K562 (cell line): Measurements from ENCODE around the gene BGN. TPM values are rescaled to one million over a fixed set of nuclear protein-coding genes. Genes with fewer than 3 reads are reported as not detected.

ENCODE experiments used
- ATAC-seq: fragments of 200-7000 bp; cut with Tn5 transposase; 3 replicates; pipeline ENCODE4 v1.9.1; 2020; ENCODE audit warnings: moderate library complexity
- BruUV-seq: library from RNA; stranded (reverse); fragments of 400-500 nt; replicated peaks from 2 replicates; lab custom pipeline; 2021; lab: Mats Ljungman, UMichigan
- CTCF ChIA-PET: fragments of 300-600 bp; formaldehyde crosslinking; extraction: SDS; loops from one replicate; lab custom pipeline; 2021; ENCODE audit warnings: low intra/inter-chr PET ratio; lab: Yijun Ruan, JAX
- POLR2A ChIA-PET: fragments of 300-600, 350-650 bp; sonication (Branson Sonifier 250); formaldehyde crosslinking; extraction: SDS; loops from one replicate; lab custom pipeline; 2021; ENCODE audit warnings: antibody characterized with exemption, inconsistent platforms; lab: Yijun Ruan, JAX
- DNase-seq, 4 experiments: peaks; one replicate each; pipeline versions ENCODE4 v3.0.0 to v3.0.0-alpha.2; 2011 to 2018; ENCODE audit warnings: low spot score in 3 of 4, mixed read lengths in 3 of 4; ENCODE audit errors: extremely low read depth in 1 of 4
- FAIRE-seq: peaks from 2 replicates; lab custom pipeline; 2011; peaks lifted over from hg19 to GRCh38; lab: Jason Lieb, UNC
- H2AFZ ChIP-seq: 2 replicates; pipeline ENCODE4 v1.6.0; 2011; ENCODE audit warnings: low read depth, low read length, control low read depth, inconsistent platforms
- H3K27ac ChIP-seq: fragments of 200-600 bp; 3 replicates; pipeline ENCODE4 v1.8.0; 2011; ENCODE audit warnings: low read depth, mild to moderate bottlenecking, control low read depth, inconsistent platforms, low read length, moderate library complexity, mixed read lengths; ENCODE audit errors: extremely low read depth
- H3K27me3 ChIP-seq, 2 experiments: fragments of 300-600 bp in 1 of 2; 2 replicates in 1 of 2; 3 replicates in 1 of 2; pipeline versions ENCODE4 v1.6.0 to v1.8.0; 2011; ENCODE audit warnings: inconsistent platforms in 2 of 2, low read length in 2 of 2, mild to moderate bottlenecking in 1 of 2, mixed read lengths in 1 of 2, moderate library complexity in 1 of 2; ENCODE audit not compliant: control insufficient read depth in 2 of 2, insufficient read depth in 2 of 2
- H3K36me3 ChIP-seq: fragments of 300-600 bp; 3 replicates; pipeline ENCODE4 v1.8.0; 2011; ENCODE audit warnings: mild to moderate bottlenecking, low read length, inconsistent platforms; ENCODE audit not compliant: control insufficient read depth, insufficient read depth
- H3K4me1 ChIP-seq, 2 experiments: fragments of 200-600 bp in 1 of 2; replicated peaks in 1 of 2; 2 replicates in 1 of 2; 3 replicates in 1 of 2; pipeline versions ENCODE4 v1.5.1 to v1.8.0; 2011; ENCODE audit warnings: inconsistent platforms in 2 of 2, low read length in 2 of 2, mild to moderate bottlenecking in 1 of 2, mixed read lengths in 1 of 2, moderate library complexity in 1 of 2; ENCODE audit not compliant: control insufficient read depth in 2 of 2, insufficient read depth in 2 of 2
- H3K4me2 ChIP-seq: 2 replicates; pipeline ENCODE4 v1.6.1; 2011; ENCODE audit warnings: low read length, control low read depth, inconsistent platforms, mixed read lengths; ENCODE audit not compliant: insufficient read depth
- H3K4me3 ChIP-seq: fragments of 200-600 bp; sonication (generic), shearing (Covaris generic); 2 replicates; pipeline ENCODE4 v1.5.1; 2016; ENCODE audit warnings: control low read depth, inconsistent platforms
- H3K79me2 ChIP-seq: fragments of 200-600 bp; 3 replicates; pipeline ENCODE4 v1.8.0; 2011; ENCODE audit warnings: low read length, inconsistent platforms; ENCODE audit not compliant: control insufficient read depth, insufficient read depth
- H3K9ac ChIP-seq, 2 experiments: 2 replicates each; pipeline versions ENCODE4 v1.6.0 to v1.6.1; 2011; ENCODE audit warnings: low read depth in 2 of 2, low read length in 2 of 2, control low read depth in 1 of 2, inconsistent platforms in 1 of 2, mild to moderate bottlenecking in 1 of 2, mixed read lengths in 1 of 2; ENCODE audit not compliant: insufficient read depth in 1 of 2
- H3K9me1 ChIP-seq: one replicate; pipeline ENCODE4 v1.6.0; 2011; ENCODE audit warnings: inconsistent platforms, mild to moderate bottlenecking, low read length, moderate library complexity; ENCODE audit not compliant: control insufficient read depth, insufficient read depth
- H3K9me3 ChIP-seq: replicated peaks from 2 replicates; pipeline ENCODE4 v1.5.1; 2011; ENCODE audit warnings: low read depth, low read length, inconsistent platforms; ENCODE audit not compliant: control insufficient read depth, insufficient read depth
- H4K20me1 ChIP-seq: replicated peaks from 2 replicates; pipeline ENCODE4 v1.6.1; 2011; ENCODE audit warnings: low read length, inconsistent platforms, mixed read lengths; ENCODE audit not compliant: control insufficient read depth, insufficient read depth
- ATF7 ChIP-seq: fragments of 450-650 bp; IDR thresholded peaks from 2 replicates; pipeline ENCODE4 v1.7.1; 2014; ENCODE audit warnings: mild to moderate bottlenecking, moderate library complexity
- CREB1 ChIP-seq, 2 experiments: sonication (generic) in 1 of 2; formaldehyde crosslinking in 1 of 2; IDR thresholded peaks; 2 replicates each; pipeline versions ENCODE4 v1.6.1 to v1.8.0; 2012 to 2022; ENCODE audit warnings: inconsistent platforms in 1 of 2, mild to moderate bottlenecking in 1 of 2, missing genetic modification reagents in 1 of 2, moderate library complexity in 1 of 2
- CREM ChIP-seq: IDR thresholded peaks from 2 replicates; pipeline ENCODE4 v1.6.1; 2014; ENCODE audit warnings: antibody characterized with exemption, low read depth
- CTCF ChIP-seq, 3 experiments: IDR thresholded peaks in 2 of 3; conservative IDR thresholded peaks in 1 of 3; 2 replicates each; pipeline ENCODE4 v1.5.1; 2011 to 2012; ENCODE audit warnings: low read length in 3 of 3, mild to moderate bottlenecking in 3 of 3, control low read depth in 2 of 3, improper control_type of control experiment in 1 of 3, inconsistent platforms in 1 of 3, low read depth in 1 of 3, mixed read lengths in 1 of 3, moderate library complexity in 1 of 3; ENCODE audit not compliant: insufficient read depth in 2 of 3
- HMBOX1 ChIP-seq: sonication (generic); IDR thresholded peaks from 2 replicates; pipeline ENCODE4 v1.6.1; 2016
- HMGN3 ChIP-seq: IDR thresholded peaks from 2 replicates; pipeline ENCODE4 v1.6.1; 2011; ENCODE audit warnings: borderline replicate concordance, low read depth, mild to moderate bottlenecking, mixed read lengths, low read length; ENCODE audit not compliant: insufficient read length; ENCODE audit errors: extremely low read depth
- MAZ ChIP-seq, 2 experiments: fragments of 450-650 bp in 1 of 2; sonication (generic) in 1 of 2; formaldehyde crosslinking; IDR thresholded peaks in 1 of 2; conservative IDR thresholded peaks in 1 of 2; 2 replicates each; pipeline versions ENCODE4 v1.4.0 to v1.5.0; 2020; ENCODE audit warnings: mild to moderate bottlenecking in 1 of 2, missing genetic modification reagents in 1 of 2
- NR2C1 ChIP-seq, 2 experiments: fragments of 450-650 bp; IDR thresholded peaks; 2 replicates each; pipeline ENCODE4 v1.6.1; 2017; ENCODE audit warnings: mild to moderate bottlenecking in 2 of 2, antibody characterized with exemption in 1 of 2, inconsistent platforms in 1 of 2, missing compliant biosample characterization in 1 of 2, missing genetic modification characterization in 1 of 2
- RAD21 ChIP-seq, 2 experiments: fragments of 250-450 bp in 1 of 2; fragments of 450-650 bp in 1 of 2; sonication (Bioruptor Pico) in 1 of 2; formaldehyde crosslinking in 1 of 2; IDR thresholded peaks in 1 of 2; conservative IDR thresholded peaks in 1 of 2; 2 replicates each; pipeline versions ENCODE4 v1.4.0 to v1.8.0; 2020 to 2022; ENCODE audit warnings: mild to moderate bottlenecking in 2 of 2, moderate library complexity in 1 of 2
- RB1 ChIP-seq: fragments of 450-650 bp; IDR thresholded peaks from 2 replicates; pipeline ENCODE4 v1.6.1; 2017; ENCODE audit warnings: low read depth, mild to moderate bottlenecking
- RBFOX2 ChIP-seq: fragments of 200-400 bp; formaldehyde crosslinking; IDR thresholded peaks from 2 replicates; pipeline ENCODE4 v1.6.1; 2017; ENCODE audit warnings: low read depth, mild to moderate bottlenecking, low read length, moderate library complexity
- TFAP4 ChIP-seq: sonication (generic); formaldehyde crosslinking; IDR thresholded peaks from 2 replicates; pipeline ENCODE4 v1.8.0; 2022; ENCODE audit warnings: missing genetic modification reagents, mild to moderate bottlenecking, moderate library complexity, borderline replicate concordance
- TGIF2 ChIP-seq: sonication (generic); formaldehyde crosslinking; IDR thresholded peaks from 2 replicates; pipeline ENCODE4 v1.8.1; 2022; ENCODE audit warnings: mild to moderate bottlenecking, missing genetic modification reagents, moderate library complexity
- XRCC5 ChIP-seq: fragments of 200-400 bp; formaldehyde crosslinking; IDR thresholded peaks from 2 replicates; pipeline ENCODE4 v1.6.1; 2017; ENCODE audit warnings: low read depth, mild to moderate bottlenecking, low read length
- ZNF232 ChIP-seq: sonication (generic); formaldehyde crosslinking; IDR thresholded peaks from 2 replicates; pipeline ENCODE4 v1.8.0; 2022; ENCODE audit warnings: mild to moderate bottlenecking, missing genetic modification reagents
- WGBS: fragments of 100-300 bp; shearing (Covaris generic); methylation state at CpG from one replicate; pipeline ENCODE4 v1.1.6; 2016; ENCODE audit warnings: low coverage, mixed read lengths; ENCODE audit not compliant: insufficient coverage; ENCODE audit errors: missing lambda C conversion rate; 5-methylcytosine and 5-hydroxymethylcytosine counted together
- in situ Hi-C: fragments of 300-500 bp; cut with MboI; formaldehyde crosslinking; loops from 4 replicates; pipeline ENCODE4 v1.15.0; 2018; ENCODE audit warnings: inconsistent platforms, mixed read lengths
- intact Hi-C: fragments of 100-400 bp; cut with micrococcal nuclease; formaldehyde crosslinking; loops from 2 replicates; pipeline ENCODE4 v1.14.2; 2022
- polyA plus RNA-seq, 8 experiments: library from polyadenylated mRNA; depleted of rRNA in 4 of 8; stranded (reverse) in 5 of 8; unstranded in 3 of 8; fragments of >200 nt; fragmentation: Nextera tagmentation in 2 of 8; fragmentation: Illumina TruSeq in 1 of 8; extraction: Ambion mirVana in 2 of 8; extraction: Trizol in 1 of 8; gene quantifications; 2 replicates each; pipeline versions ENCODE4 v1.2.1 to v1.2.3, GENCODE V29; 2011 to 2014; ENCODE audit warnings: inconsistent platforms in 1 of 8, missing spikeins in 1 of 8
- total RNA-seq, 7 experiments: library from RNA; depleted of rRNA in 6 of 7; stranded (reverse); fragments of >200 nt in 6 of 7; fragmentation: Illumina TruSeq in 2 of 7; extraction: Trizol in 2 of 7; gene quantifications; 2 replicates each; pipeline versions ENCODE4 v1.2.1 to v1.2.3, GENCODE V29; 2011 to 2021; ENCODE audit warnings: low replicate concordance in 1 of 7

Gene BGN
- total and polyA plus RNA-seq, 9 of the 15 experiments (the other 6 are each of a cell fraction or from before 2014, with no cell fraction given) = 0.11 TPM; not detected in 8

- no TSS peak for BruUV-seq
- peaks cover 0 to 50% of the 10 kb centered on the region in 2 experiments; a peak in 4 of 5 replicates for H3K27me3 ChIP-seq
- ChIA-PET CTCF (interaction anchor here (0.7 to 2.4 kb wide), 5 partner anchors 16 to 413 kb away, joined by 3 to 14 read pairs (median 7); no protein-coding TSS in a partner anchor), POLR2A (interaction anchor here (0.7 to 1.2 kb wide), 4 partner anchors 15 to 410 kb away, joined by 3 to 5 read pairs (median 3); no protein-coding TSS in a partner anchor)
- no peaks in the 10 kb centered on the region for H3K9me3 ChIP-seq
- peak; percentile 73 for FAIRE-seq
- H3K4me2 ChIP-seq = peak overlapping the region; percentile 29; the same call in 1 of the 2 replicates
- peak; percentile 73 to 81 (median 80) for DNase-seq
- no peaks in the 10 kb centered on the region for H3K36me3 ChIP-seq
- no peak overlapping the region for H3K27ac ChIP-seq
- H3K9me1 ChIP-seq = no peaks in the 10 kb centered on the region
- H4K20me1 ChIP-seq = 0 out of 2 replicates have a peak, but pooled peaks cover 4% of the 10 kb centered on the region
- in situ Hi-C loops (no loop called here), intact Hi-C loops (loop anchor here (1.0 to 5.0 kb wide), 3 partner anchors 16 to 128 kb away; partner anchors contain the start of gene DUSP9)
- H3K4me1 ChIP-seq = peaks cover 0 to 44% of the 10 kb centered on the region in 2 experiments; a peak in 2 of 5 replicates
- WGBS = 6% methylated on average over 19 of the region's 31 CpGs
- peak overlapping the region; percentile 12 to 61; a peak in 2 of 4 replicates for H3K9ac ChIP-seq
- no peaks in the 10 kb centered on the region for H3K79me2 ChIP-seq
- peak overlapping the region; percentile 53 for H2AFZ ChIP-seq
- no peak overlapping the region for H3K4me3 ChIP-seq
- ATAC-seq = peak; percentile 98
- TF ChIP-seq CREB1 (IDR thresholded peaks at IDR 0.05) (no peak), CREB1 (CRISPR knock-in tag; IDR thresholded peaks at IDR 0.05) (0 out of 2 replicates have a peak, but pooled peaks have one; percentile 26), XRCC5 (peak; percentile 30; the same call in 1 of the 2 replicates), RB1 (peak; percentile 74; the same call in 1 of the 2 replicates), ATF7 (0 out of 2 replicates have a peak, but pooled peaks have one; percentile 27), HMBOX1 (no peak), TFAP4 (CRISPR knock-in tag) (peak; percentile 73; the same call in 1 of the 2 replicates), MAZ (CRISPR knock-in tag; conservative IDR thresholded peaks at IDR 0.05 in 1 of 2, IDR thresholded peaks at IDR 0.05 in 1 of 2) (peak in 1 of 2 experiments; percentile 54; a peak in 2 of 4 replicates), RAD21 (CRISPR knock-in tag; conservative IDR thresholded peaks at IDR 0.05 in 1 of 2, IDR thresholded peaks at IDR 0.05 in 1 of 2) (peak; percentile 85 to 86), CREM (0 out of 2 replicates have a peak, but pooled peaks have one; percentile 45), RBFOX2 (peak; percentile 30; the same call in 1 of the 2 replicates), TGIF2 (CRISPR knock-in tag) (no peak), ZNF232 (CRISPR knock-in tag) (no peak), HMGN3 (peak; percentile 50), CTCF (IDR thresholded peaks at IDR 0.05 in 2 of 3, conservative IDR thresholded peaks at IDR 0.05 in 1 of 3; ENCODE audit: insufficient read depth in 2 of 3, low read depth in 1 of 3, low read length in 3 of 3) (peak; percentile 94 to 99 (median 99)), NR2C1 (IDR thresholded peaks at IDR 0.05) (no peak), NR2C1 (tag; IDR thresholded peaks at IDR 0.05) (no peak)
Measured at GRCh38 chrX:153539171-153539978, 44.6 kb downstream of the BGN start.
